Fibroblast of lung (primary cell): ENCODE measurements around the gene ROBO1. TPM values are rescaled to one million over a fixed set of nuclear protein-coding genes. Genes with fewer than 3 reads are reported as not detected.
A peak's percentile ranks its signal among the peaks of the same experiment; 100 is the strongest.

Source experiments
- DNase-seq, 2 donors: peaks; one replicate each; pipeline versions ENCODE4 v3.0.0 to v3.0.0-alpha.2; 2010; ENCODE audit warnings: low read depth in 2 of 2
- H2AFZ ChIP-seq: 2 replicates; pipeline ENCODE4 v1.5.1; 2012; ENCODE audit warnings: low read length, control low read depth, inconsistent platforms
- H3K27ac ChIP-seq: 2 replicates; pipeline ENCODE4 v1.5.1; 2011; ENCODE audit warnings: low read length, control low read depth; ENCODE audit not compliant: insufficient read depth
- H3K27me3 ChIP-seq: 2 replicates; pipeline ENCODE4 v1.5.1; 2011; ENCODE audit warnings: mild to moderate bottlenecking, low read length; ENCODE audit not compliant: control insufficient read depth, insufficient read depth
- H3K36me3 ChIP-seq: 2 replicates; pipeline ENCODE4 v1.5.1; 2011; ENCODE audit warnings: low read length; ENCODE audit not compliant: control insufficient read depth, insufficient read depth
- H3K4me1 ChIP-seq: 2 replicates; pipeline ENCODE4 v1.5.1; 2011; ENCODE audit warnings: low read length; ENCODE audit not compliant: control insufficient read depth, insufficient read depth; ENCODE audit errors: extremely low read depth
- H3K4me2 ChIP-seq: 2 replicates; pipeline ENCODE4 v1.5.1; 2011; ENCODE audit warnings: low read length, control low read depth; ENCODE audit not compliant: insufficient read depth; ENCODE audit errors: extremely low read depth
- H3K4me3 ChIP-seq, 4 experiments: fragments of 200-600 bp in 1 of 4; sonication (generic) in 1 of 4; replicated peaks in 1 of 4; 2 replicates each; pipeline ENCODE4 v1.5.1; 2011 to 2016; ENCODE audit warnings: low read length in 4 of 4, low read depth in 3 of 4, mild to moderate bottlenecking in 3 of 4, control low read depth in 2 of 4, inconsistent platforms in 1 of 4, mixed read lengths in 1 of 4; ENCODE audit not compliant: insufficient read depth in 1 of 4; ENCODE audit errors: control extremely low read depth in 1 of 4
- H3K79me2 ChIP-seq: 2 replicates; pipeline ENCODE4 v1.5.1; 2012; ENCODE audit warnings: mild to moderate bottlenecking, low read length, inconsistent platforms; ENCODE audit not compliant: control insufficient read depth, insufficient read depth
- H3K9ac ChIP-seq: 2 replicates; pipeline ENCODE4 v1.5.1; 2011; ENCODE audit warnings: mild to moderate bottlenecking, low read length, control low read depth; ENCODE audit not compliant: insufficient read depth
- H3K9me3 ChIP-seq: 2 replicates; pipeline ENCODE4 v1.5.1; 2012; ENCODE audit warnings: low read depth, low read length; ENCODE audit not compliant: control insufficient read depth, insufficient read depth
- H4K20me1 ChIP-seq: 2 replicates; pipeline ENCODE4 v1.5.1; 2011; ENCODE audit warnings: low read length; ENCODE audit not compliant: control insufficient read depth, insufficient read depth; ENCODE audit errors: extremely low read depth
- CTCF ChIP-seq, 2 donors: IDR thresholded peaks in 1 of 2; conservative IDR thresholded peaks in 1 of 2; 1 replicate in 1 of 2; 2 replicates in 1 of 2; pipeline ENCODE4 v1.5.1; 2011 to 2012; ENCODE audit warnings: low read length in 2 of 2, control low read depth in 1 of 2, inconsistent platforms in 1 of 2, low read depth in 1 of 2, mild to moderate bottlenecking in 1 of 2
- EZH2 ChIP-seq: IDR thresholded peaks from 2 replicates; pipeline ENCODE4 v1.5.1; 2012; ENCODE audit warnings: low read length, control low read depth, mild to moderate bottlenecking; ENCODE audit errors: missing control alignments
- polyA plus RNA-seq, 2 donors: library from polyadenylated mRNA; depleted of rRNA in 1 of 2; stranded (reverse) in 1 of 2; unstranded in 1 of 2; fragments of >200 nt; gene quantifications; 2 replicates each; pipeline ENCODE4 v1.2.1, GENCODE V29; 2011 to 2012; ENCODE audit warnings: missing spikeins in 1 of 2
- total RNA-seq: library from RNA; depleted of rRNA; stranded (reverse); fragments of >200 nt; gene quantifications from 2 replicates; pipeline ENCODE4 v1.2.1, GENCODE V29; 2014

Gene ROBO1
- total and polyA plus RNA-seq, 2 donors (not counting 1 experiment from before 2014, with no cell fraction given) = 53.8 to 104 TPM

- Histone ChIP-seq H4K20me1 (no peaks in the 10 kb centered on the region), H3K27me3 (no peaks in the 10 kb centered on the region), H3K4me3 (no peak overlapping the region), H3K4me1 (no peaks in the 10 kb centered on the region), H3K9ac (no peak overlapping the region), H3K9me3 (no peaks in the 10 kb centered on the region), H3K79me2 (no peaks in the 10 kb centered on the region), H2AFZ (no peak overlapping the region), H3K27ac (no peak overlapping the region), H3K36me3 (no peaks in the 10 kb centered on the region), H3K4me2 (no peak overlapping the region)
- DNase-seq = no peak
- TF ChIP-seq CTCF (conservative IDR thresholded peaks at IDR 0.05 in 1 of 2, IDR thresholded peaks at IDR 0.05 in 1 of 2; ENCODE audit: low read depth in 1 of 2, low read length in 2 of 2) (no peak), EZH2 (no peak)
Observed at GRCh38 chr3:79410617-79411016, 357.2 kb downstream of the ROBO1 start.

DNA sequence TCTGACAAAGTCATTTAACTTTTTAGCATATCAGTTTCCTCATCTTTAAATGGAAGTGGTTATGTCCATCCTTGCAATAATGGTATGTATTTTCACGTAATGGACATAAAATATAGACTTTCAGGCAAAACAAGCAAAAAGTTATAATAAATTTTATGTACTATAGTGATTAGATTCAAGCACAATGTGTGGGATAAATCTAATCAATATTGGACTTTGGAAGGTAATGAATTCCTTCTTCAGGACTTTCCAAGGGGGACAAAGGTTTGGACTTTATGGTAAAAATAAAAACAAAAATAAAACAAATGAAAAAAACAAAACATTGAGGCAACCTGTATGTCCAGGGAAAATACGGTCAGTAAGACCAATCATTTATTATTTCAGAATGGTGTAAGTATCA is 357.7 kb downstream of the ROBO1 start:
- Histone ChIP-seq H3K27ac (no peak overlapping the region), H3K27me3 (no peaks in the 10 kb centered on the region), H3K9ac (no peak overlapping the region), H4K20me1 (no peaks in the 10 kb centered on the region), H3K4me2 (no peak overlapping the region), H3K4me3 (no peak overlapping the region), H3K9me3 (no peaks in the 10 kb centered on the region), H3K79me2 (no peaks in the 10 kb centered on the region), H2AFZ (no peak overlapping the region), H3K4me1 (no peaks in the 10 kb centered on the region), H3K36me3 (no peaks in the 10 kb centered on the region)
- TF ChIP-seq EZH2 = no peak
- no peak for TF ChIP-seq CTCF (conservative IDR thresholded peaks at IDR 0.05 in 1 of 2, IDR thresholded peaks at IDR 0.05 in 1 of 2; ENCODE audit: low read depth in 1 of 2, low read length in 2 of 2)
- no peak for DNase-seq

- Histone ChIP-seq H3K4me1 (no peaks in the 10 kb centered on the region), H3K9me3 (no peaks in the 10 kb centered on the region), H2AFZ (no peak overlapping the region), H3K9ac (no peak overlapping the region), H3K27me3 (no peaks in the 10 kb centered on the region), H4K20me1 (no peaks in the 10 kb centered on the region), H3K79me2 (no peaks in the 10 kb centered on the region), H3K4me2 (no peak overlapping the region), H3K4me3 (no peak overlapping the region), H3K27ac (no peak overlapping the region), H3K36me3 (no peaks in the 10 kb centered on the region)
- TF ChIP-seq EZH2 (no peak), CTCF (conservative IDR thresholded peaks at IDR 0.05 in 1 of 2, IDR thresholded peaks at IDR 0.05 in 1 of 2; ENCODE audit: low read depth in 1 of 2, low read length in 2 of 2) (peak in 1 of 2 donors; percentile 11)
- no peak for DNase-seq
Observed at GRCh38 chr3:79406175-79406574, 361.6 kb downstream of the ROBO1 start.
